B cell (primary cell): ENCODE results near the gene C2CD2L. TPM values are rescaled to one million over a fixed set of nuclear protein-coding genes. Genes with fewer than 3 reads are reported as not detected.
"Not testable (repeated sequence)": the region's sequence is repeated elsewhere in the genome, so short reads cannot be mapped to it uniquely, and the experiment has no call there.

Experiments used
- ATAC-seq: fragments of 200-7000 bp; cut with Tn5 transposase; one replicate; pipeline ENCODE4 v1.10.0; 2021; ENCODE audit warnings: low read depth, mild to moderate bottlenecking, moderate number of reproducible peaks, moderate library complexity
- CTCF ChIA-PET: fragments of 350-600 bp; sonication (Branson Sonifier 250); formaldehyde crosslinking; loops from one replicate; lab custom pipeline; 2021; ENCODE audit warnings: antibody characterized with exemption, inconsistent platforms; lab: Charles Lee
- POLR2A ChIA-PET: fragments of 350-600 bp; sonication (Branson Sonifier 250); formaldehyde crosslinking; loops from one replicate; lab custom pipeline; 2021; ENCODE audit warnings: antibody characterized with exemption; lab: Charles Lee
- DNase-seq: peaks from one replicate; pipeline ENCODE4 v3.0.0; 2013
- H2AFZ ChIP-seq: 2 replicates; pipeline ENCODE4 v1.6.1; 2012; ENCODE audit warnings: mild to moderate bottlenecking, low read depth, low read length; ENCODE audit not compliant: insufficient read depth, poor library complexity, severe bottlenecking
- H3K27ac ChIP-seq, 2 donors: 1 replicate in 1 of 2; 2 replicates in 1 of 2; pipeline ENCODE4 v1.5.1; 2012 to 2013; ENCODE audit warnings: low read length in 2 of 2, mild to moderate bottlenecking in 2 of 2, moderate library complexity in 1 of 2
- H3K27me3 ChIP-seq, 4 experiments: fragments of 200-600 bp in 1 of 4; sonication (generic) in 1 of 4; replicated peaks in 1 of 4; 1 replicate in 2 of 4; 2 replicates in 2 of 4; pipeline versions ENCODE4 v1.6.1 to v1.7.0; 2013 to 2016; ENCODE audit warnings: low read length in 3 of 4, mild to moderate bottlenecking in 2 of 4, mixed read lengths in 1 of 4, moderate library complexity in 1 of 4; ENCODE audit not compliant: insufficient read depth in 4 of 4, control insufficient read depth in 3 of 4; ENCODE audit errors: control extremely low read depth in 1 of 4
- H3K36me3 ChIP-seq, 2 experiments: replicated peaks in 1 of 2; 1 replicate in 1 of 2; 2 replicates in 1 of 2; pipeline versions ENCODE4 v1.6.1 to v1.7.1; 2013; ENCODE audit warnings: low read length in 1 of 2; ENCODE audit not compliant: insufficient read depth in 2 of 2, control insufficient read depth in 1 of 2; ENCODE audit errors: control extremely low read depth in 1 of 2, extremely low read depth in 1 of 2
- H3K4me1 ChIP-seq, 2 donors: fragments of 200-600 bp in 1 of 2; sonication (generic) in 1 of 2; 1 replicate in 1 of 2; 2 replicates in 1 of 2; pipeline versions ENCODE4 v1.5.1 to v1.6.1; 2013 to 2017; ENCODE audit warnings: low read length in 2 of 2; ENCODE audit not compliant: control insufficient read depth in 2 of 2, insufficient read depth in 2 of 2
- H3K4me2 ChIP-seq: replicated peaks from 2 replicates; pipeline ENCODE3; 2012; ENCODE audit warnings: mild to moderate bottlenecking, low read depth, low read length; ENCODE audit not compliant: poor library complexity, severe bottlenecking
- H3K4me3 ChIP-seq, 5 experiments: fragments of 200-600 bp in 1 of 5; sonication (generic) in 1 of 5; 1 replicate in 3 of 5; 2 replicates in 2 of 5; pipeline versions ENCODE4 v1.5.1 to v1.7.0; 2011 to 2016; ENCODE audit warnings: low read length in 4 of 5, mild to moderate bottlenecking in 4 of 5, low read depth in 2 of 5, control low read depth in 1 of 5, moderate library complexity in 1 of 5; ENCODE audit not compliant: insufficient read depth in 1 of 5; ENCODE audit errors: control extremely low read depth in 1 of 5, extremely low read depth in 1 of 5
- H3K79me2 ChIP-seq: fragments of 200-600 bp; sonication (generic); one replicate; pipeline ENCODE4 v1.6.0; 2016; ENCODE audit warnings: low read length; ENCODE audit not compliant: control insufficient read depth, insufficient read depth
- H3K9ac ChIP-seq: fragments of 200-600 bp; sonication (generic); 2 replicates; pipeline ENCODE4 v1.6.1; 2017; ENCODE audit warnings: mild to moderate bottlenecking, low read length, moderate library complexity
- H3K9me3 ChIP-seq, 3 donors: one replicate each; pipeline versions ENCODE4 v1.6.1 to v1.7.1; 2013; ENCODE audit warnings: low read length in 2 of 3; ENCODE audit not compliant: control insufficient read depth in 2 of 3, insufficient read depth in 1 of 3; ENCODE audit errors: control extremely low read depth in 1 of 3
- H4K20me1 ChIP-seq: 2 replicates; pipeline ENCODE4 v1.6.0; 2012; ENCODE audit warnings: mild to moderate bottlenecking, low read length; ENCODE audit not compliant: insufficient read depth, control insufficient read depth, poor library complexity, severe bottlenecking
- H3K27ac Mint-ChIP-seq: one replicate; pipeline ENCODE4 v1.8.0; 2021; ENCODE audit warnings: mixed read lengths
- H3K27me3 Mint-ChIP-seq: one replicate; pipeline ENCODE4 v1.8.0; 2021; ENCODE audit warnings: mixed read lengths
- H3K4me1 Mint-ChIP-seq: one replicate; pipeline ENCODE4 v1.8.0; 2021; ENCODE audit warnings: mixed read lengths
- H3K4me3 Mint-ChIP-seq: one replicate; pipeline ENCODE4 v1.8.0; 2021; ENCODE audit warnings: mixed read lengths
- H3K9me3 Mint-ChIP-seq: one replicate; pipeline ENCODE4 v1.8.0; 2022; ENCODE audit warnings: mixed read lengths; ENCODE audit not compliant: insufficient read depth
- CTCF ChIP-seq: fragments of 200-600 bp; IDR thresholded peaks from one replicate; pipeline ENCODE4 v1.8.0; 2022; ENCODE audit warnings: antibody characterized with exemption, mild to moderate bottlenecking
- EZH2 ChIP-seq: IDR thresholded peaks from 2 replicates; pipeline ENCODE4 v1.6.1; 2012; ENCODE audit warnings: borderline replicate concordance, low read depth, mild to moderate bottlenecking, moderate library complexity, low read length; ENCODE audit not compliant: insufficient read depth, poor library complexity, severe bottlenecking
- WGBS: methylation state at CpG from one replicate; pipeline ENCODE4 v1.1.5; 2013; ENCODE audit warnings: missing lambda C conversion rate; ENCODE audit not compliant: insufficient coverage; 5-methylcytosine and 5-hydroxymethylcytosine counted together
- intact Hi-C: fragments of 100-400 bp; cut with micrococcal nuclease; formaldehyde crosslinking; loops from one replicate; pipeline ENCODE4 v1.10.0; 2022
- polyA plus RNA-seq: library from polyadenylated mRNA; depleted of rRNA; stranded (reverse); fragments of >200 nt; gene quantifications from 2 replicates; pipeline ENCODE4 v1.2.3, GENCODE V29; 2012
- total RNA-seq, 2 donors: library from RNA; stranded (reverse); fragments of 120-200 nt in 1 of 2; gene quantifications; 1 replicate in 1 of 2; 2 replicates in 1 of 2; pipeline versions ENCODE4 v1.2.3 to v1.2.4, GENCODE V29; 2013 to 2022

The C2CD2L gene
- total and polyA plus RNA-seq, 2 donors (not counting 1 experiment from before 2014, with no cell fraction given), result 9.5 to 17.0 TPM

- H3K27ac ChIP-seq, result peak within 1 kb of the TSS; percentile 88 to 91
- H3K9ac ChIP-seq, result peak within 1 kb of the TSS; percentile 86
- 0% methylated on average over 22 of the region's 32 CpGs for WGBS
- DNase-seq, result peak; percentile 93
- POLR2A ChIA-PET, result interaction anchor here (0.6 to 2.0 kb wide), 12 partner anchors 9 to 531 kb away, joined by 3 to 11 read pairs (median 6); partner anchors contain the start of genes HINFP, HMBS, RPS25 and SLC37A4
- H3K27ac Mint-ChIP-seq, result peak within 1 kb of the TSS; percentile 98
- TF ChIP-seq CTCF (no peak), EZH2 (no peak)
- peak within 1 kb of the TSS; percentile 88 for H3K4me2 ChIP-seq
- no peaks in the 10 kb centered on the region for H3K27me3 ChIP-seq
- no peaks in the 10 kb centered on the region for H3K9me3 Mint-ChIP-seq
- no peaks in the 10 kb centered on the region for H3K9me3 ChIP-seq
- ATAC-seq, result peak; percentile 84
- H3K4me1 Mint-ChIP-seq, result peaks cover 61% of the 10 kb centered on the region
- peaks cover 33 to 46% of the 10 kb centered on the region in 2 donors for H3K4me1 ChIP-seq
- CTCF ChIA-PET, result interaction anchor here (0.7 to 1.5 kb wide), 11 partner anchors 16 to 412 kb away, joined by 3 to 9 read pairs (median 3); partner anchors contain the start of genes HMBS, NLRX1 and VPS11
- intact Hi-C loops, result loop anchor here (1.0 to 2.0 kb wide), 6 partner anchors 17 to 104 kb away; partner anchors contain the start of genes CENATAC, HINFP, HYOU1 and RPS25
- peak within 1 kb of the TSS; percentile 93 for H3K4me3 Mint-ChIP-seq
- H3K4me3 ChIP-seq, result peak within 1 kb of the TSS; percentile 75 to 100 (median 89)
- no peaks in the 10 kb centered on the region for H3K27me3 Mint-ChIP-seq
- no peaks in the 10 kb centered on the region for H4K20me1 ChIP-seq
- H3K79me2 ChIP-seq, result peaks cover 26% of the 10 kb centered on the region
- peak within 1 kb of the TSS; percentile 94 for H2AFZ ChIP-seq
- peaks cover 8 to 15% of the 10 kb centered on the region in 2 experiments for H3K36me3 ChIP-seq
These were observed 5.3 kb upstream of the C2CD2L start, which contains the start of gene DPAGT1 for GRCh38 chr11:119101759-119102423. TSS of gene DPAGT1 (minus strand) at chr11:119101853. CDS start at chr11:119101655, 198 bp downstream.

GRCh38 chr11:119103161-119103664 is 3.9 kb upstream of the C2CD2L start:
- not testable (repeated sequence) for H3K9me3 ChIP-seq, H2AFZ ChIP-seq, H3K27me3 ChIP-seq, H3K9me3 Mint-ChIP-seq, ATAC-seq, H3K27ac ChIP-seq, H4K20me1 ChIP-seq, H3K27me3 Mint-ChIP-seq, H3K36me3 ChIP-seq, DNase-seq
- intact Hi-C loops, result loop anchor here (2.0 kb wide), 1 partner anchor 46 kb away; the partner anchor contains the start of gene HYOU1
- Histone ChIP-seq H3K4me2 (peak overlapping the region; percentile 88), H3K4me3 (peak overlapping the region in 1 of 5 experiments; percentile 82), H3K4me1 (peaks cover 29 to 39% of the 10 kb centered on the region in 2 donors), H3K9ac (peak overlapping the region; percentile 86), H3K79me2 (peaks cover 35% of the 10 kb centered on the region)
- H3K4me3 Mint-ChIP-seq, result peak overlapping the region; percentile 77
- H3K27ac Mint-ChIP-seq, result peak overlapping the region; percentile 85
- 96% methylated on average over 12 of the region's 18 CpGs for WGBS
- CTCF ChIA-PET, result interaction anchor here (0.6 to 1.3 kb wide), 2 partner anchors 94 to 413 kb away, joined by 3 to 4 read pairs; no protein-coding TSS in a partner anchor
- POLR2A ChIA-PET, result interaction anchor here (0.6 to 2.0 kb wide), 5 partner anchors 9 to 90 kb away, joined by 3 to 14 read pairs (median 8); partner anchors contain the start of genes ABCG4 and HMBS
- H3K4me1 Mint-ChIP-seq, result peaks cover 56% of the 10 kb centered on the region
